ENCODE results near the gene PKP2. TPM values are rescaled to one million over a fixed set of nuclear protein-coding genes. Genes with fewer than 3 reads are reported as not detected.
A peak's percentile ranks its signal among the peaks of the same experiment; 100 is the strongest.

PKP2 gene
- total RNA-seq, 1 experiment from 2014 or later = 18.4 TPM

GRCh38 chr12:32889011-32889760 lies 7.4 kb downstream of the PKP2 start:
- Histone ChIP-seq H3K79me1 (ENCODE audit: insufficient read depth, low read depth, low read length, poor library complexity, severe bottlenecking) (no peaks in the 10 kb centered on the region), H3K23me2 (ENCODE audit: insufficient read length, low read depth, low read length, poor library complexity, severe bottlenecking) (no peaks in the 10 kb centered on the region), H3K14ac (ENCODE audit: insufficient read depth, low read length) (no peak overlapping the region), H3K27me3 (ENCODE audit: insufficient read depth, low read length) (no peaks in the 10 kb centered on the region), H3K4ac (ENCODE audit: low read depth, low read length) (no peak overlapping the region), H4K5ac (ENCODE audit: insufficient read length, low read depth, low read length) (no peak overlapping the region), H3K23ac (ENCODE audit: insufficient read length, low read depth, low read length) (no peak overlapping the region), H3T11ph (ENCODE audit: low read length) (no peak overlapping the region), H2AFZ (ENCODE audit: low read length) (no peak overlapping the region), H3K56ac (ENCODE audit: insufficient read length, low read depth, low read length) (no peak overlapping the region), H4K91ac (ENCODE audit: insufficient read length, low read depth, low read length) (no peak overlapping the region), H3K9me3 (ENCODE audit: control insufficient read depth, low read depth, low read length) (no peaks in the 10 kb centered on the region), H2BK5ac (ENCODE audit: insufficient read length, low read length) (no peak overlapping the region), H2BK20ac (ENCODE audit: low read depth, low read length, poor library complexity, severe bottlenecking) (no peak overlapping the region), H3K18ac (ENCODE audit: insufficient read length, low read depth, low read length) (no peak overlapping the region), H3K9ac (ENCODE audit: extremely low read depth, insufficient read length, low read length) (no peak overlapping the region), H2BK12ac (ENCODE audit: insufficient read length, low read depth, low read length) (no peak overlapping the region), H2BK120ac (ENCODE audit: low read depth, low read length, poor library complexity, severe bottlenecking) (no peak overlapping the region), H2AK5ac (ENCODE audit: insufficient read length, low read length) (no peak overlapping the region), H4K20me1 (ENCODE audit: control insufficient read depth, insufficient read depth, insufficient read length) (no peaks in the 10 kb centered on the region), H4K8ac (replicated peaks; ENCODE audit: insufficient read length, low read depth, low read length) (no peak overlapping the region), H3K4me1 (ENCODE audit: insufficient read depth, low read length) (peaks cover 8% of the 10 kb centered on the region; the same call in 1 of the 2 replicates), H3K79me2 (ENCODE audit: insufficient read depth, low read length) (peaks cover 3% of the 10 kb centered on the region; the same call in 1 of the 2 replicates), H2BK15ac (ENCODE audit: low read depth, low read length) (no peak overlapping the region), H3K4me2 (ENCODE audit: insufficient read depth, insufficient read length, low read length) (no peak overlapping the region), H3K27ac (ENCODE audit: insufficient read length, low read depth, low read length) (no peak overlapping the region)
- TF ChIP-seq CTCF (conservative IDR thresholded peaks at IDR 0.05) = no peak
- DNase-seq = no peak
- peak overlapping the region; percentile 4 to 38 (median 31); a peak in 6 of 7 replicates for H3K27ac Mint-ChIP-seq
- no CpG with 5 or more reads among the region's 5 CpGs for WGBS (ENCODE audit: extremely low coverage, insufficient read length, low lambda C conversion rate)
- H3K9me3 Mint-ChIP-seq = no peaks in the 10 kb centered on the region
- no peaks in the 10 kb centered on the region for H3K27me3 Mint-ChIP-seq (ENCODE audit: low read depth)
- peaks cover 48 to 52% of the 10 kb centered on the region in 2 experiments for H3K4me1 Mint-ChIP-seq
- no peaks in the 10 kb centered on the region for H3K36me3 Mint-ChIP-seq (ENCODE audit: insufficient read depth in 1 of 3, low read depth in 3 of 3)
- no peak overlapping the region for H3K4me3 Mint-ChIP-seq
